Measurements from ENCODE around the gene TMEM184B. TPM values are rescaled to one million over a fixed set of nuclear protein-coding genes. Genes with fewer than 3 reads are reported as not detected.

Gene TMEM184B
- total RNA-seq, 4 donors from 2014 or later, result 39.1 to 56.1 (median 51.4) TPM

DNA sequence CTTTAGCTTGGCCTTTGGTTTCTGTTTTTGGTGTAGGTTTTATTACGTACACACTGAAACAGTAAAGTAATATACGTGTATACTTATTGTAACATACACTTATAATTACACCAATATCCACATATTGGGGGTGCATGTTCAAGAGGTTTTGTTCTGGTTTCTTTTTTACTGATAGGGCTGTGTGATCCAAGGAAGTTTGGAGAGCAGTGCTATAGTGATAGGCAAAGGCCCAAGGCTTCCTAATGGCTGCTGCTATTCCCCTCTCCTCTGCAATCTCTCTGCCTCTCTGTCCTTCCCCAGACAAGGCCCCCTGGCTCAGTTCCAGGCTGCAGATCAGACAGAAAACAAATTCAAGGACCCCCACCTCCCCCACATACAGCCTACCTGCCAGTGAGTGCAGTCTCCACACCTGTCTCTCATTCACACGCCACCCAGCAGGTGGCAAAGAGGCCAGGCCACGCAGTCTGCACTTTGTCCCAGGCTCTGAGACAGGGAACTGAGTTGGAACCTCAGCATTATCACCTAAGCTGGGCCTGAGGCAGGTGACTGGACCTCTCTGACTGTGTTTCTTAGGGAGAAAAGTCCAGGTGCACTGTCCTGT is 15.1 kb downstream of the TMEM184B start:
- H3K9me3 ChIP-seq, result no peaks in the 10 kb centered on the region
- no peaks in the 10 kb centered on the region for H3K27me3 ChIP-seq
- H3K36me3 ChIP-seq, result no peaks in the 10 kb centered on the region
- H3K4me3 ChIP-seq, result peak overlapping the region in 2 of 4 donors; percentile 25 to 34
- peak in 2 of 3 donors; percentile 80 to 82 for DNase-seq
- peak overlapping the region; percentile 32 to 81 (median 61) for H3K27ac ChIP-seq
- peaks cover 0 to 25% (median 11%) of the 10 kb centered on the region in 4 donors for H3K4me1 ChIP-seq
- TF ChIP-seq POLR2A (IDR thresholded peaks at IDR 0.05), result peak; percentile 32 to 55
- TF ChIP-seq, protein P1, sequence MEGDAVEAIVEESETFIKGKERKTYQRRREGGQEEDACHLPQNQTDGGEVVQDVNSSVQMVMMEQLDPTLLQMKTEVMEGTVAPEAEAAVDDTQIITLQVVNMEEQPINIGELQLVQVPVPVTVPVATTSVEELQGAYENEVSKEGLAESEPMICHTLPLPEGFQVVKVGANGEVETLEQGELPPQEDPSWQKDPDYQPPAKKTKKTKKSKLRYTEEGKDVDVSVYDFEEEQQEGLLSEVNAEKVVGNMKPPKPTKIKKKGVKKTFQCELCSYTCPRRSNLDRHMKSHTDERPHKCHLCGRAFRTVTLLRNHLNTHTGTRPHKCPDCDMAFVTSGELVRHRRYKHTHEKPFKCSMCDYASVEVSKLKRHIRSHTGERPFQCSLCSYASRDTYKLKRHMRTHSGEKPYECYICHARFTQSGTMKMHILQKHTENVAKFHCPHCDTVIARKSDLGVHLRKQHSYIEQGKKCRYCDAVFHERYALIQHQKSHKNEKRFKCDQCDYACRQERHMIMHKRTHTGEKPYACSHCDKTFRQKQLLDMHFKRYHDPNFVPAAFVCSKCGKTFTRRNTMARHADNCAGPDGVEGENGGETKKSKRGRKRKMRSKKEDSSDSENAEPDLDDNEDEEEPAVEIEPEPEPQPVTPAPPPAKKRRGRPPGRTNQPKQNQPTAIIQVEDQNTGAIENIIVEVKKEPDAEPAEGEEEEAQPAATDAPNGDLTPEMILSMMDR (IDR thresholded peaks at IDR 0.05), result peak in 3 of 6 experiments; percentile 55 to 59 (median 58)

GRCh38 chr22:38257181-38257580 is 15.6 kb downstream of the TMEM184B start:
- Histone ChIP-seq H3K9me3 (no peaks in the 10 kb centered on the region), H3K4me3 (peak overlapping the region in 2 of 4 donors; percentile 25 to 34), H3K4me1 (peaks cover 0 to 25% (median 11%) of the 10 kb centered on the region in 4 donors), H3K27me3 (no peaks in the 10 kb centered on the region), H3K36me3 (no peaks in the 10 kb centered on the region), H3K27ac (peak overlapping the region; percentile 26 to 81 (median 61))
- TF ChIP-seq, protein P1 (IDR thresholded peaks at IDR 0.05), result no peak
- TF ChIP-seq POLR2A (IDR thresholded peaks at IDR 0.05), result no peak
- DNase-seq, result no peak

GRCh38 chr22:38255697-38256096 is 17.1 kb downstream of the TMEM184B start:
- Histone ChIP-seq H3K27ac (no peak overlapping the region), H3K4me3 (no peak overlapping the region), H3K36me3 (no peaks in the 10 kb centered on the region), H3K9me3 (no peaks in the 10 kb centered on the region), H3K4me1 (peaks cover 0 to 23% (median 7%) of the 10 kb centered on the region in 4 donors), H3K27me3 (no peaks in the 10 kb centered on the region)
- no peak for DNase-seq
- no peak for TF ChIP-seq POLR2A (IDR thresholded peaks at IDR 0.05)
- TF ChIP-seq, protein P1 (IDR thresholded peaks at IDR 0.05), result no peak

DNA sequence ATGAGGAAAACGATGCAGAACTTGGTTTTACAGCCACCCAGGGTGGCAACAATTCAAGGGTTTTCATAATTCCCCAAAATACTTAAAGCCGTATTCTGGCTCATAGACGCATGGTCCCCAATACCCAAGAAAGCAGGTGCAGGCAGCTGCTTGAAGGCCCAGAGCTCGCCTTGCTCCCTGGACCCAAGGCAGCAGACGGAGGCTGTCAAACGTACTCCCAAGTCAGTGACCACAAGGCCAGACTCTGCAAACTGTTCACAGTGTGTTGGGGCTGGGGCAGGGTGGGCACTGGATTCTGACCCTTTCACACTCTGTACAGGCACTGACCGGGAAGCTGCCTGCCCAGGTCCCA is 21.5 kb downstream of the TMEM184B start:
- no peak for DNase-seq
- Histone ChIP-seq H3K27ac (no peak overlapping the region), H3K4me3 (no peak overlapping the region), H3K9me3 (no peaks in the 10 kb centered on the region), H3K27me3 (no peaks in the 10 kb centered on the region), H3K36me3 (peaks cover 0 to 14% (median 0%) of the 10 kb centered on the region in 3 donors), H3K4me1 (peaks cover 0 to 7% (median 0%) of the 10 kb centered on the region in 4 donors)
- TF ChIP-seq POLR2A (IDR thresholded peaks at IDR 0.05), result no peak
- TF ChIP-seq, protein P1 (IDR thresholded peaks at IDR 0.05), result no peak

GRCh38 chr22:38250643-38251340 is 22.0 kb downstream of the TMEM184B start:
- TF ChIP-seq, protein P1 (IDR thresholded peaks at IDR 0.05), result no peak
- no peak overlapping the region for H3K27ac ChIP-seq
- no peaks in the 10 kb centered on the region for H3K27me3 ChIP-seq
- no peaks in the 10 kb centered on the region for H3K9me3 ChIP-seq
- H3K4me1 ChIP-seq, result peaks cover 0 to 7% (median 0%) of the 10 kb centered on the region in 4 donors
- no peak for DNase-seq
- peaks cover 0 to 19% (median 0%) of the 10 kb centered on the region in 3 donors for H3K36me3 ChIP-seq
- H3K4me3 ChIP-seq, result no peak overlapping the region
